GM13976 (cell line): ENCODE data around the gene CIB1.

Source experiments
- DNase-seq: peaks from one replicate; pipeline ENCODE4 v3.0.0; 2012; ENCODE audit warnings: low spot score
- CTCF ChIP-seq: IDR thresholded peaks from 2 replicates; pipeline ENCODE4 v1.5.1; 2012; ENCODE audit warnings: borderline replicate concordance, mild to moderate bottlenecking; ENCODE audit not compliant: insufficient read depth; ENCODE audit errors: extremely low read depth, missing control alignments, control extremely low read depth
- in situ Hi-C: fragments of 300-500 bp; cut with MboI; formaldehyde crosslinking; loops from one replicate; pipeline ENCODE4 v1.12.0; 2022; ENCODE audit warnings: low sequenced_read_pairs, mixed read lengths, inconsistent platforms; ENCODE audit not compliant: unreplicated experiment

Gene CIB1

GRCh38 chr15:90214553-90215196 lies 19.1 kb downstream of the CIB1 start:
- in situ Hi-C loops = loop anchor here (5.0 kb wide), 1 partner anchor 62 kb away; no protein-coding TSS in a partner anchor
- no peak for DNase-seq
- no peak for TF ChIP-seq CTCF

GRCh38 chr15:90213818-90214204 lies 19.9 kb downstream of the CIB1 start:
- DNase-seq = no peak
- in situ Hi-C loops = no loop called here
- no peak for TF ChIP-seq CTCF

- no peak for TF ChIP-seq CTCF
- in situ Hi-C loops = no loop called here
- DNase-seq = no peak
Observed at GRCh38 chr15:90213122-90213817, 20.5 kb downstream of the CIB1 start.

GRCh38 chr15:90212221-90213098 lies 21.3 kb downstream of the CIB1 start:
- in situ Hi-C loops = no loop called here
- TF ChIP-seq CTCF = no peak
- DNase-seq = no peak

- DNase-seq = no peak
- no peak for TF ChIP-seq CTCF
- in situ Hi-C loops = no loop called here
Observed at GRCh38 chr15:90211440-90212143, 22.1 kb downstream of the CIB1 start.

- in situ Hi-C loops = no loop called here
- no peak for TF ChIP-seq CTCF
- no peak for DNase-seq
Observed at GRCh38 chr15:90211009-90211408, 22.7 kb downstream of the CIB1 start.
